NCI-H1694 treated with DMSO at 0.1 percent for 48 hours (cell line): ENCODE measurements around the gene MELTF.

Experiments used
- DNase-seq: peaks from one replicate; lab custom pipeline; 2025; lab: John Stamatoyannopoulos, UW

The MELTF gene

DNA sequence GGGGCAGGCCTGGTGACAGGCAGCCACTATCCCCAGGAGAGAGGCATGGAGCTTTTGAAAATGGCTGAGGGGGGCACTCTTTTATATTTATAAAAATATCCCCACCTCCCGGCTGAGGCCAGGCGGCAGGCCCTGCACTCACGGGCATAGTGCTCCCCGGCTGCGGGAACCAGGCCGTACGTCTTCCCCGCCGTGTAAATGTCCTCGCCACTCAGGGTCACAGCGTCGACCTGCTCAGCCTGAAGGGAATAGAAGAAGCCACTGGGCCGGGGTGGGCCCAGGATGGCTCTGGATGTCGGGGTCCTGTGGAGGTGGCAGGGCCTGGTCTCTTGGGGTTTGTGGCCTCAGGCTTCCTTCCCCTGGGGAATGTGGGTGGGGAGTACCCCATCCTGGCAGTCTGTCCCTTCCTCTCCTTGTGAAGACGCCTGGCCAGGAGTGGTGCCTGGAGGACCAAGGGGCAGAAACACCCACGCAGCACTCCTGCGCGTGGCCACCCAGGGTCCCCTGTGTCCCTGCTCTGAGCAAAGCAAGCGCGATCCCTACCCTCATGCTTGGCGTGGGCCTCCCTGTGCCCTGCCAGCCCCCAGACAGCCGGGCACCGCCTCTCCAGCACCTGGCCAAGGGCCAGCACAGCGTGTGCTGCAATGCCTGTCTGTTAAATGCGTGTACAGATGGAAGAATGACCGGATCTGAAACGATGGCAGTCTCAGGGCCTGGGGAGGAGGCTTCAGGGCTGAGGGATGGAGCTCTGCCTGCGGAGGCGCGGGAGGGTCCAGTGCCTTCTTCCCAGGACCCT, 18.9 kb downstream of the MELTF start:
- no peak for DNase-seq

DNA sequence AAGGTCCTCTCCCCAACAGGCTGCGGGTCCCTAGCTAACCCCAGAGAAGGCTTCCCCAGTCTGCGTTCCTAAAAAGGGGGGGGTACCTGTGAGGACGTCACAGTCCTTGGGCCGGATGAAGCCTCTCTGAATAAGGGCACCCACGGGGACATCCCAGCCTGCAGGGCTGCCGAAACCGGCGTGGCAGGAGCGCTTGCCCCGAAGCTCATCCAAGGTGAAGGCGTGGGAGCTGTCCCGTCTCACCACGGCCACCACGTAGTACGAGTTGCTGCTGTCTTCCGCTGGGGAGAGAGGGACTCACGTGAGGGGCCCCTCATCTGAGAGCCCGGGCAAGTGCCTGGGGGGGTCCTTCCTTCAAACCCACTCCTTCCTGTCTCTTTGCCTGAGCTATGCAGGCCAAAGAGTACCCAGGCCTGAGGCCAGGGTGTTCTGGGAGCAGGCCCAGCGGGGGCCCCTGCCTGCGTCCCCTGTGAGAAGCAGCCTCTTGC, 20.0 kb downstream of the MELTF start:
- DNase-seq, result no peak

DNA sequence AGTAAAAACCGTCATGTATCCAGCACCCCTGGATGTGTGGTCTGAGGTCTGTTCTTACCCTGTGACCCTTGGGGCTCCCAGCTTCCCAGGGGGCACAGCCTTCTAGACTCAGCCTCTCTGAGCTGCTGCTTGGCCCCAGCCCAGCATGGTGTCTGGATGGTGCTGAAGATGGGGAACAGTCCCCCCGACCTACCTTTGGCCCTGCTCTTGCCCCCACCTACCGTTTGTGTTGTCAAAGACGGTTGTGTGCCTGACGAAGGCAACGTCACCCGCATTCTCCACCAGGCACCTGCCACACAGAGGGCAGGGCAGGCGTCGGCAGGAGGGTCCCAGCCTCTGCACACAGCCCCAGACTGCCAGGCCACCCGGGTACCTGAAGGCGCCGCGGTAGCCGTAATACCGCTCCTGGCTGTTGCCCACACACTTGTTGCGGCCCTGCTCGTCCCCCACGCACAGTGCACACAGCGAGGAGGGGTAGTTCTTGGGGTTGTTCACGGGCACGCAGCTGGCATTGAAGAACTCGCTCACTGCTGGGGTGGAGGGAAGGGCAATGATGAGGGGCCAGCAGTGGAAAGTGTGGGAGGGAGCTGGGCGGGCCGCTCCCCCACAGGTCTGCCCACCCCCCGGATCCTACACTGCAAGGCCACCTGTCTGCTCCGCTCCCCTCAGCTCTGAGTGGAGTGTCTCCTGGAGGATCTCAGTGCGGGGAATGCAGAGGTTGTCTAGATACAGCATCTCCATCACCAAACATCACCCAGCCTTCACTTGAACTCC, 21.0 kb downstream of the MELTF start:
- no peak for DNase-seq

DNA sequence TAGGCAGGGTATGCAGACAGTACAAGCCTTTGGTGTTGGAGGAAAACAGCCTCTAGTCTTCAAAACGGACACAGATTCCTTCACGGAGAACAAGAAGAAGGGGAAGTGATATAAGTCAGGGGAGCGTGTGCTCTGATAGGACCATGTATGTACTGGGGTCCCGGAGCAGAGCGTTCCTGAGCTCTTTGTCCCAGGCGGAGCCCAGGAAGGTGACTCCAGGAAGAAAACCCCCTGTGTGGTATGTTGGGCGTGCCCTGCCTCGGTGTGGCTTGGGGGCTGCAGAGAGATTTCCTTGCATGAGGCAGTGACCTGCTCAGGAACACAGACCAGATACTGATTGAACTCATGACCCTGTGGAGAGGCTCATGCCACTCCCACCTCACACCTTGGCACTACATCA, 21.7 kb downstream of the MELTF start:
- no peak for DNase-seq

DNA sequence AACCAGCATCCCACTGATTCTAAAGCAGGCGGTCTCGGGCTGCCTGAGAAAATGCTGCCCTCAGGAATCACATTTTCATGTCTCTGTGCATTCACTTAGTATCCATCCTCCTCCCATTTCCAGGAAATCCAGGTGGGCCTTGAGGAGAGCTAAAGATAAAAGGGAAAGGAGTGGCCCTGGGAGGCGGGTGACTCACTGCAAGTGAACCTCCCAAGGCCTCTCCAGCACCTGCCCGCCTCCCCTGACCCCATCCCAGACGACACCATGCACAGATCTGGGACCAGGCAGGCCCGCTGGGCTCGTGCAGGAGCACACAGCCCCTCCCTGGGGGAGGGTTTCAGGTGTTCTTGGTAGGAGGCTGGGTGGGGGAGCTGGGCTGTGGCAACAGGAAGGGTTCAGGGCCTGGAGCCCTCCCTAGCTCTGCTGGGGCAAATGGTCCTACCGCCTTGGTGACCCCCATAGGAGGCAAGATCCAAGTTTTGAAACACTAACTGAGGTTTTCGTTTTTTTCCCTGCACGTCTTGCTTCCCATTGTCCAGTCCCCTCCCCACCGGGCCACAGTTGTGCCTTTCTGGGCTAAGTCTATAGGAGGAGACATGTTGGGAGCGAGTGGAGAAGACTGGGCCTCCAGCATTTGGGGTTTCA, 22.2 kb downstream of the MELTF start:
- no peak for DNase-seq

DNA sequence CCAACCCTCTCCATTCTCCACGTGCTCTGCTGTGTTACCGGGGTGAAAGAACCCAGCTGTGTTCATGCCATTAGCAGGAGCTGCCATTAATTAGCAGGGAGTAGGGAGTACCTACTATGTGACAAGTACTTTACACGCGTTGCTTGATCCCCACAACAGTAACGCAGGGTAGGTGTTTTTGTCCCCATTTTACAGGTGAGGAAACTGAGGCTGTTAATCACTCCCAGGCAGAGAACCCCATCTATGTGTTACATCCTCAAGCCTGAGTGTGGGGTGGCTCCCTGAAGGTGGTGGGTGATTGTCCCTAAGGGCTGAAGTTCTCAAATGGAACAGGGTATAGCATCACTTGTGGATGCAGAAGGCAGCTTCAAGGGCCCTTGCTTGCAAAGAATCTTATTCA, 22.8 kb downstream of the MELTF start:
- no peak for DNase-seq

DNA sequence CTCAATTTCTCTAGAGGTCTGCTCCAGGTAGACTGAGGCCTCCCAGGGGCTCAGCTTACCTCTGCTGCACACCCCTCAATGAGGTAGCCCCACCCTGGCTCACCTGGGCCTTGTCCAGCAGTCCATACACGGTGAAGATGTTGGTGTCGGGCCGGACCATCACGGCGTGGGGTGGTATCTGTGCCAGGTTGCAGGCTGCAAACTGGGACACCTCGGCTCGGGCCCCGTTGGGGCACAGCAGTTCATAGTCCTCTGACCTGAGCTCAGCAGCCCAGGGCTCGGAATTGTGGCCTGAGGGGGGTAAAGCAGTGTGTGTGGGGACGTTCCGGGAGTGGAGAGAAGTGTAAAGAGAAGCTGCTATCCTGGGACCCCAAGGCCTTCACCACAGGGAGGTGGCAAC, 23.2 kb downstream of the MELTF start:
- DNase-seq, result no peak

DNA sequence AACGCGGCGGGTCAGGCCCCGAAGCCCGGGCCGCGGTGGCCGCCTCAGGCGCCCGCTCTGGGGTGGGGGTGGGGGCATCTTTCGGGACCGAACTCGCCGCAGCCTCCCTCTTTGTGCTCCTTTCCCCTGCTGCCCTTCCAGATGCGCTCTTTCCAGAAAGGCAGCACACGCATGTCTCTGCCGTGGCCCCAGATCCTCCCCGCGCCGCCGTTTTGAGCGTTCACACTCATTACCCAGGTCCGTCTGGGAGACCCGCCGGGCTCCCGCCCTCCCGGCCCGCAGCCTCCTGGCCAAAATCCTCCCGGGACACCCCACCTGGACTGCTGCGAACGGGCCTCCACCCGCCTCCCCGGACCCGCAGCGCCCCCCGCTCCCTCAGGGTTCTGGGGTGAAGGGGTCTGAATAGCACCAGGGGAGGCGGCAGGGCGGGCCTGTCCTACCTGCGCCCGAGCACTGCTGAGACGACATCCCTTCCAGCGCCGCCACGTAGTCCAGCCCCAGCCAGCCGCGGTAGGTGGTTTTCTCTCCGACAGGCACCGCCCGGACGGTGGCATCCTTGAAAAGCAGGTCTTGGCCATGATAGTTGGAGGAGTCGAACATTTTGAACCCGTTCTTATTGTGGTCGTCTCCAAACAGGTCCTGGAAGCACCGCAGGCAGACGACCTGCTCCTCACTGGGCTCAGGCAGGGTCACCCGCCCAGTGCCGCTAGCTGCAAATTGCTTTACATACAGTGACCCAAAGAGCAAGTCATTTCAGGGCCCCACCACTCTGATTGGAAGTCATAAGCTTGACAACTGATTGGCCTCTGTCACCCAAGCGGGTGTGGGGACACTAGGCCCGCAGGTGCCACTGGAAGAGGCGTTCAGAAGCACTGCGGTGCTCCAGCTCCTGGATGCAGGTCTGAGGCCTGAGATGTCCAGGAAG, 25.9 kb downstream of the MELTF start:
- no peak for DNase-seq

DNA sequence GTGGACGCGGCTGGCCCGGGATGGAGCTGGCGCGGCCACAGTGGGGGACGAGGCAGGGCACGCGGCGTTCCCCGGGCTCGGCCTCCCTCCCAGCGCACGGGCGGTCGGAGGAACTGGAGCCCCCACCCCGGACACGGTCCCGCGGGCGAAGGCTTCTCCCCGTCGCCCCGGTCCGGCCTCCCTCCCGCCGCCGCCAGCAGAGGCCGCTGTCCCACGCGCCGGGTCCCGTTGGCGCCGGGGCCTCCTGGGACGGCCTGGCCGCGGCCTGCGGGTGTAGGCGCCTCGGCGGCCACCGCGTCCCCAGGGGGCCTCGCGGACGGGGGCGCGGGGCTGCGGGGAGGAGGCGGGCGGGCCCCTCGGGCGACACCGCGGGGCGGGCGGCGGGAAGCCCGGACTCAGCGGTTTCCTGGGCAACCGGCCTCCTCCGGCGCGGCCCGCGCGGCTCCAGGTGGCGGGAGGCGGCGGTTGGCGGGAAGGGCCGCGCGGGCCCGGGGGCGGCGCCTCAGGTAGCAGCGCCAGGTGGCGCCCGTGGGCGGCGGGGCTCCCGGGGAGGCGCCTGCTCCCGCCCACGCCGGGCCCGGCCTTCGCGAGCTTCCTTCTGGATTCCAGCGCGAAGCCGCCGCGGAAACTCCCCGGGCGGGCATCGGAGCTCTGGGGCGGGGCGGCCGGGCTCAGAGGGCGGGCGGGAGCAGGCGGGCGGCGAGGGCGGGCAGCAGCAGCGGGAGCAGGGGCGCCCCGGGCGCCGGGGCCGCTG, 26.7 kb downstream of the MELTF start:
- peak; percentile 33 for DNase-seq

DNA sequence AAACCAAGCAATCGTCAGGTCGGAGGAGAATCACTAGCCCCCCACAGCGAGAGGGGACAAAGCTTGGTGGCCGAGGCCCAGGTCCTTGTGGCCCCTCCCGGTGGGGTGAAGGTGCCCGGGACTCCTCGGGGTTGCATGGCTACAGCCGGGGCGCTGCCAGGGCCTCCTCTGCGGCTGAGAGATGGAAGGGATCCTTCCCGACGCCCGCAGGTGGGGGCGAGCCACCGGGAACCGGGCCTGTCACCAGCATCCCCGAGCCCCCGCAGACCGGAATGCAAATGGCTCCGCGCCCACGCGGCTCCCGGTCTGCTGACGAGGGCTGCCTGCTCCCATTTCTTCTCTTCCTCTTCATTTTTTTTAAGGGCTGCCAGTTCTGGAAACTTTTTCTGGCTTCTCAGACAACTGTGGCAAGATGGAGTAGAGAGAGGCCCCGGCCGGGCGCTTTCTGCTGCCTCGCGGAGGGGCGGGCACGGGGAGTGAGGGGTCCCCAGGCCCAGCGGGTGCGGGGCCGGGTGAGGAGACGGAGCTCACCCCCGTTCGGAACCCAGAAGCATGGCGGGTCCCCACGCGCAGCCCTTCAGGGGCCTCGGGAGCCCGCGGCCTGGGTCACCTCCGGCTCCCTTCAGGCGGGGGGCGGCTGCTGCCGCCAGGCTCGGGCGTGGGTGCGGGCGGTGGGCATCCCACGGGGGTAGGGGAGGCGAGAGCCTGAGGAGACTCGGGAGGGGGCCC, 27.5 kb downstream of the MELTF start:
- DNase-seq, result no peak

DNA sequence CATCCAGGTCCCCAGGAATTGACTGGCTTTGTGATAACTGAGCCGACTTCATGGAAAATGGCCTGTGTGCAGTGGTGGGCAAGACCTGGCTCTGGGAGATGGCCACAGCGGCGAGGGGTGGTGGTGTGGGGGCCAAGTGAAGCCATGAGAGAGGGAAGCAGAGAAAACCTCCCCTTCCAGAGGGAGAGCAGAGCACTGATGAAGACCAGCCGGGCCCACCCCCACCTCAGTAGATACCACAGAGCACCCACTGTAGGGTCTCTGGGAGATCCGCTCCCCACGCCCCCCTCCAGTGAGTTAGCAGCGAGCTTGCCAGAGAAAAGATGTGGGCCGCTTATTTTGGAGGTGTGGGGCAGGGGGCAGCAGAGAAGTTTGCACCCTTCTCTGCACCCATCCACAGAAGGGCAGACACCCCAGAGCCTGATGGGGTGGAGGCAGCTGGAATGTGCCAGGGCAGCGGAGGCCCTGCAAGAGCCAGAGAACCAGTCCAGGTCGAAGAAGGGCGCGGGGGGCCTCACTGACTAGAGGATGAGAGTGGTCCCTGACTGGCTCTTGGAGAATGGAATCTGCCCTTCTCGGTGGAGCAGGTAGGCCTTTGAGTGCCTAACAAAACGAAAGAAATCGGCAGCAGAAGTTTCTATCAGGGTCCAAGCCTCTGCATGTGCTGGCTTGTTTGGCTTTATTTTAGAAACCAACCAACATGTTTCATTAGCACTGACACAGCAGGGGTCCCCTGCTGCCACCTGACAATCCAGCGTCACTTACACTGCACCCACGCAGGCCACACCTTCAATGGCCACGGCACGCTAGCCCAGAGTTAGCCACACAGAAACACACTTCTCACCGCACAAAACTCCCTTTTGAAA, 28.3 kb downstream of the MELTF start:
- DNase-seq, result no peak

DNA sequence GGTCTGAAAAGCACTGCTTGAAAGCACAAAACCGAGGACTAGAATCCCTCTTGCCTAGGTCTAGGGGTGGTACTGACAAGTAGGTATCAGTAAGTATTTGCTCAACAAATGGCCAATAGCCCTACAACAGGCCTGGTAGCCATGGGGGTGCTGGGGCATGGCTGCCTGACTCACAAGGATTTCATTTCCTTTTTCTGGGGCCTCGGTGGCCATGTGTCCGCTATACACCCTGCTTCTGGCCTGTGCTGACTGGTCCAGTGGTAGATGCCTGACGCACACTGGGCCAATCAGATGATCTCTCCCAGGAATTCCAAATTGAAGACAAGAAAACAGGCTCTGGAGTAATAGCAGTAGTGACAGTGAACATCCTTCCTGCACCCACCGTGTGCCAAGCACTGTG, 29.4 kb downstream of the MELTF start:
- no peak for DNase-seq

DNA sequence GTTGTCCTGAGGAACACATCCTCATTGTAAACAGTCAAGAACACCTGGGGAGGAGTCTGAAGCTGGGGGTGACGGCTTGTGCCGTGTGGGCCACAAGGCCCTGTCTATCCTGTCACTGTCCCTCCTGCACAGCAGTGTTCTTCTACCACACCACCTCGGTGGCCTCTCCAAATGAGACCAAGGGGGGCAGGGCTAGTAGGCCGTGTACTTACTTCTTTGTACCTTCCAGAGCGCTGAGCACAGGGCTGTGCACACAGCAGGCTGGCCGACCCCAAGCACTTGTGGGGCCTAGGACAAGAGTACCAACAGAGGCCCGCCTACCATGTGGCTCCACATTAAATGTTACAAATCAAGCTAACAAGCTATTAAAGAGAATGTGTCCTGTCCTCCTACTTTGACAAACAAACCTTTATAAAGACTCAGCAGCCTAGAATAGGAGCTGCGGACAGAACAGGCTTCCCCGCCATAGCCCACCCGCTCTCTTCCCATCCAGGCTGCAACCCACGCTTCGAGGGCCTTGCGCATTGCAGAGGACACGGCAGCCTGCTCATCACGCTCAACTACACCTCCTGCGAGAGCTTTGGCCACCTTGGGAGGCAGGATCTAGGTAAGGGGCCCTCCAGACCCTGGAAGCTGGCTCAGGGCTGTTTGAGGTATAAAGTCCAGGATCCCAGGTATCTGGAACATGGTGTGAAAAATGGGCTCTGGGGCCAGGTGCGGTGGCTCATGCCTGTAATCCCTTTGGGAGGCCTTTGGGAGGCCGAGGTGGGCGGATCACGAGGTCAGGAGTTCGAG, 30.5 kb downstream of the MELTF start:
- no peak for DNase-seq

DNA sequence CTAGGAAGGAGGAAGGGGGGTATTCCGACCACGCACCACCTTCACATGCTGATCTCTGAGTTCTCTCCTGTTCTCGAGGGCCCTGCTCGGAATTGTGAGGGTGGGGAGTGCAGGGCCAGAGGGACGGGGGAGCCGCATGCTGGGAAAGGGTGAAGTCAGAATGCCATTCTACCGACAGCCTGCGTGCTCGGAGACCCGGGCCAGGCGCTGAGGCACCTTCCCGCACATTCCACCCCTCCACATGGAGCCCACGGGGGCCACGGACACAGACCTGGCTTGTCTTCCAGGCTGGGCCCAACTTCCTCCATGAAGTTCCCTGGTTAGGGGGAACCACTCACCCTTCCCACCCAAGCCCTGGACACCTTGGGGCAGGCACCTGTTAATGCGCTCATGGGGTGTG, 32.3 kb downstream of the MELTF start:
- DNase-seq, result no peak

DNA sequence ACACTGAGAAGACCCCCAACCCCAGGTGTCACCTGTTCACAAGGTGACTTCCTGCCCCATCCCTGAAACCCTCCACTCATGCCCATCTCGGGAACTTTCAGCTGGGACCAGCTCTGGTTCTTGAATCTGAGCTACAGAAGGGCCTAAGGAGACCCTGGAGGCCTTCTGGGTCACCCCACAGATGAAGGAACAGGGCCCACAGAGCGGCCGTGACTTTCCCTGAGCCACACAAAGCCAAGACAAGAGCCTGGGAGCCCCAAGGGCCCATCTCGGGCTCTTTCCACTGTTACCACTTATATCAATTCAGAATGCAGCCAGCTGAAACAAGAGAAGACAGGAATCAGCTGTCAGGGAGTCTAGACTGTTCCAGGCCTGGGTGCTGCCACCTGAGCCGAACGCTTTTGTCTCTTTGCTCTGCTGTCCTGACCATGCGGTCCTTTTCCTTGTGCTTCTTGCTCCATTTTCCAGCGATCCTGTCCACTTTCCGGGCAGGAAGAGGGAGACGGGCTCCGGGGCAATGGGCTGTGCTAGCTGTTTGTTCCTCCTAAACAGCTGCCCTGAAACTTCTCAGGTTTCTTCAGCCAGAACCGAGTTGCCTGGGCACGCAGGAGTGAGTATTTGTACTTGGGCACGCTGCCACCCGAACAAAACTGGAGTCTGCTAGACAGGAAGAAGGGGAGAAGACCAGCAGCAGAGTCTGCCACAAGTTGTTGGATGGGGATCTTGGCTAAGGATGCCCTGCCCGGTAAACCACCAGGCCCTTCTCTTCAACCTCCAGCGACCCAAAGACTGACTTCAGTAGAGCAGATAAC, 33.0 kb downstream of the MELTF start:
- DNase-seq, result no peak

DNA sequence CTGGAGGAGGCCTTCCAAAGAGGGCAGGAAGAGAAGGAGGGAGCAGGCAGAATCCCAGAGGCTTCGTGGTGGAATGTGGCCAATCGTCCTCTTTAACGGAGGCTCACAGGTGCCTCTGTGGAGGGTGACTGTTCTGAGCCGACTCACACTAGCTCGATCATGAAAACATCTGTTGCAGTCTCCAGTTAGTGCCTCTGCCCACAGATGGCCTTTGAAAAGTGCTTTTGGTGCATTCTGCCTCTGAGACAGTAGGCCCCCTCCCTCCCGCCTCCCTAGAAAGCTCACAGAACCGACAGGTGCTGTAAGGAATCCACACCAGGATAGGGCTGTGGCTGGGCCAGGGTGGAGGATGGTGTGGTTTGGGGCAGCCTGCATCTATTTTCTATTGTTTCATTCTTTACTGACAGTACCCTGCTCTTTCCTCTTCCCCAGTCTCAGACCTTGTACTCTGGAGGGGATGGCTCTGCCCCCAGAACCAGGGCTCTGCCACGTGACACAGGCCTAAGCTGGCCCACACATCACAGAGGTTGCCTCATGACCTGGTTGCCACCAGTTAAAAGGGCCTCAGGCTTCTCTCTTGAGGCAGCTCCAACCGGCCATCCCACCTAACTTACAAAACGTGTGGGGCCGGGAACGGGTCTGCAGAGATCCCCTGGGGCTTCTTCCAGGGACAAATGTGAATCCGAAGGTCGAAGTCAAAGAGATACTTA, 33.8 kb downstream of the MELTF start:
- peak; percentile 72 for DNase-seq

DNA sequence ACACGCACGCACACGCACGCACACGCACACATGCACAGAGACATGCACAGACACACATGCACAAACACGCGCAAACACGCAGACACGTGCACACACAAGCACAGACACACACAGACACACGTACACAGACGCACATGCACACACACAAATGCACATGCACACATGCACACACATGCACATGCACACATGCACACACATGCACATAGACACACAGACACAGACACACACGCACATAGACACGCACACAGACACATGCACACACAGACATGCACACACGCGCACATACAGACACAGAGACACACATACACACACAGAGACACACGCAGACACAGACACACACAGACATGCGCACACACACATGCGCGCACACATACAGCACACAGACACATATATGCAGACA, 34.6 kb downstream of the MELTF start:
- no peak for DNase-seq
